HG03064 (cell line): ENCODE measurements around the gene HMCN1.

Experiments
- ATAC-seq: cut with Tn5 transposase; IDR thresholded peaks from one replicate; pipeline ENCODE4 v1.9.1; 2021; ENCODE audit warnings: low read depth; ENCODE audit not compliant: unreplicated experiment

Gene HMCN1

DNA sequence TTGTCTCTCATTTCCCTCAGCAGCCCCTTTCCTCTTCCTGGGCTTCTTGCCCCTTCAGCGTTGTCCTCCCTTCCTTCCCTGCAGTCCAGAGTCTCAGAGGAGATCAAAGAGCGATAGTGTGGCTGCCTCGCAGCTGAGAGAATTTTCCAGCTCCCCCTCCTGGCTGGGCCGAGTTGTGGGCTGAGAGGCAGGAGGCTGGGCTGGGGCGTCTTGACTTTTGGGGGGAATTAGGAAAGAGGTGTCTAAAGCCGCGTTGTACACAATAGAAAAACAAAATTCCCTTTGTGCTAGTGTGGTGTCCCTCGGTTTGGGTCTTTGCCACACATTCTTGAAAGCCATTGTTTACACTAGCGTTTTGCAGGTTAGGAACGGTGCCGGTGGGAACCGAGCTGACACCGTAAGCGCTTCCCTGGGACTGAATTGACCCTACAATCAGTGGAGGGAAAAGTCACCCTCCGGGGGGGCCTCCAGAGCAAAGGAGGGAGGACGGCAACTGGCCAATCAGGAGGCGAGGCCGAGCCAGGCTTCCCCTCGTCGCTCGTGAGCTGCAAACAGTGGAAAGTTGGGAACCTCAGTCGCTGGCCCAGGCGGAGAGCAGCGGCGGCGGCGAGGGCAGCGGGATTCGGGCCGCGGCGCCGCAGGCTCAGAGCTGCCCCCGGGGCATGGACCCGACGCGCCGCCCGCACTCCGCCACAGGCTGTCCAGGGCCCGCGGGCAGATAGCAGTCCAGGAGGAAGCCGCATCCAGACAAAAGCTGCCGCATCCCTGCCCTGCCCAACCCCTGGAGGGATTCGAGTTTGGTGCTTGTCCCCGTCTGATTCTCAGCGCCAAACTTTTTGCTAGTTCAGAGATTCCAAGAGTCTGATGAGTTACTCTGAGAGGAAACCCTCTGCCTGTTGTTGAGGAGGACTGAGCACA is at the start of gene HMCN1:
TSS of gene HMCN1 (plus strand) at position 574 of the 918 bp plus-strand sequence. CDS start 389 bp downstream, outside the sequence.
- ATAC-seq = no peak

DNA sequence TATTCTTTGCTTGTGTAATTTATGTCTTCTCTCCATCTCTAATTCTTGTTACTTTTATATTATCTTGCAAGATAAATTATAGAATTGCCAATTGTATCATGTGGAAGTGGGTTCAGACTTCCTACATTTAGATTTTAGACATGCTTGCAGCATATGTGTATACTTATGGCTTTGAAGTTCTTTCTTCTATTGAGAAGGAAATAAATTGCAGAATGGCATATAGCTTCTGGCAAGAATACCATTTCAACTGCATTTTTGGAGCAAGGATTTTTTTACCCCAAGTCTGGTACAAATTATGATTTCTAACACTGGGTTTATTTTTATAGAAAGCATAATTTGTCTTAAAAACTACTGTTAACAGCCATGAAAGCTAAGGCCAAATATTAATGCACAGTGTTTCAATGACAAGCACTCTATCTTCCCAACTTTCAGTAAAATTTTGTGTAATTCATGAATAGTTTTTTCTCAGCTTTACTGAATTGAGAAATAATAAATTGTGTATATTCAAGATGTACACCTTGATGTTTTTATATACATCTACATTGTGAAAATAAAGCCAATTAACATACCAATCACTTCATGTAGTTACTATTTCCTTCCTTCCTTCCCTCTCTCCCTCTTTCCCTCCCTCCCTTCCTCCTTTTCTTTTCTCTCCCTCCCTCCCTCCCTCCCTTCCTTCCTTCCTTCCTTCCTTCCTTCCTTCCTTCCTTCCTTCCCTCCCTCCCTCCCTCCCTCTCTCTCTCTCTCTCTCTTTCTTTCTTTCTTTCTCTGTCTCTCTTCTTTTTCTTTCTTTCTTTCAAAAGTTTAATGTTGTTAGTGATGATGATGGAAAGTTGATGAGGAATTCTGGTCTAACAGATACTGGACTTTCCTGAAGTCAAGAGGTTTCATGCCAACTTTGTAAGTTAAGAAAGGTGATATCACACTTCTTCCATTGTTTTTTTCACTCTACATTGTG is 47.1 kb upstream of the HMCN1 start:
- ATAC-seq = no peak

DNA sequence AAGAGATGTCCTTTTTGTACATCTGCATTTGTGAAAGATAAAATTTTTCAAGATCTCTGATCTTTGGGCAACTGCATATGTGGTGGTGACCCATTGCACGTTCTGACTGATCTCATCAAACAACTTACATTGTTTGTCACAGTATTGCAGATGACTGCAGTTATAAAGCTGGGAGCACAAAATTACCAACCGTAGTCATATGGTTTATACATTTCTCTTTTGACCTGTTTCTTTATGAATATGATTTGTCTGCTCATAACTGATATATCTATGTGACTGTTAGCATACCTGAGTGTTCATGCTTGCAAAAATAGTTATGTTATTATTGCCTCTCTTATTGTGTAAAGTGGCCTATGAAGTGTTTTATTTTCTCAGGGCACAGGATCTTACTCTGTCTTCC is 43.7 kb upstream of the HMCN1 start:
- no peak for ATAC-seq

DNA sequence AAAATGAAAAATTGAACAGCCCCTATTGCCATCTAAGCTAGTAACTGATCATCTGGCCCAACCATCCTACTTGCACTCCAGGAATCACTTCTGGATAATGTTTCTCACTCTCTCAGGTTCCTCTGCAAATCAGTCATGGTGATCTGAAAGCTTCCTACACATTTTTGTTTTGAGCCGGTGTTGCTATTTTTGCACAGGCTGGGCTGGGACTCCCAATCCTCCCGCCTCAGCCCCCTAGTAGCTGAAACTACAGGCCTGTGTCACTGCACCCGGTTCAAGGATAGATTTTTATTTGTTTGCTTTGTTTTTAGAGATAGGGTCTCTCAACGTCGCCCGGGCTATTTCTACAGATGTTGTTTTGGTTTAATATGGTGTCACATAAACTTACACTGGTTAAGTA is 40.5 kb upstream of the HMCN1 start:
- no peak for ATAC-seq

DNA sequence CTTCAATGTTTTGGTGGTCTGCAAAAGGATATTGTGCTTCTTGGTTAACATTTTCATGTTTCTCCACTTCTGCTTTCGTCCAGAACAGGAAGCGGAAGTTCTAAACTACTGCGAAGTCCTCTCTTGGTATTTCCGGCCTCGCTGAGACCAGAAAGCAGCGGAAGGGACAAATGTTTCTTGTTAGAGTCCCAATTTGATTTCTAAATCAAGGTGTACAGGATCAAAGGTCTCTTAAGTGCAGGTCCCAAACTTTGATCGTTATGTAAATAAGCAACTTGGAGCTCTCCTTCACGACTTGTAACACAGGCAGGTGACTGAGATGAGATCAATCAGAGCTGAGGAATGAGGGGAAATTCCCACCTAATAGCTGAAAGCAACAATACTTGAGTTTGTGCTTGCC is 40.1 kb upstream of the HMCN1 start:
- peak; percentile 84 for ATAC-seq

DNA sequence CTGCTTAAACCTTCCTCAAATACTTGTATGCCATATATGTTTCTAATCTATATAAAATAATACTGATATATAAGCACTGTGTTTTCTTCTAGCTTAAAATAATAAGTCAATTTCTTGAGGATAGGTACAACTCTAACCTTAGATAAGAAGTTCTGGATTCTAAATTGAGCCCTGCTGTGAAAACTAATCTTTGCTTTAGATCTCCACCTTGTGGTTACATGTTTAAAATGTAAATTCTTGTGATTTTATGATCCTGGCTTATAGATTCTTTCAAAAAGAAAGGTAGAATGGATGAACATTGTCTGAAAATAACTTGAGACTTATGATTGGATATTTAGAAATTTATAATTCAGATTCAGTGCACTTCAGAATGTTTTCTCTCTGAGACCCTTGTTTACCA is 38.9 kb upstream of the HMCN1 start:
- no peak for ATAC-seq

DNA sequence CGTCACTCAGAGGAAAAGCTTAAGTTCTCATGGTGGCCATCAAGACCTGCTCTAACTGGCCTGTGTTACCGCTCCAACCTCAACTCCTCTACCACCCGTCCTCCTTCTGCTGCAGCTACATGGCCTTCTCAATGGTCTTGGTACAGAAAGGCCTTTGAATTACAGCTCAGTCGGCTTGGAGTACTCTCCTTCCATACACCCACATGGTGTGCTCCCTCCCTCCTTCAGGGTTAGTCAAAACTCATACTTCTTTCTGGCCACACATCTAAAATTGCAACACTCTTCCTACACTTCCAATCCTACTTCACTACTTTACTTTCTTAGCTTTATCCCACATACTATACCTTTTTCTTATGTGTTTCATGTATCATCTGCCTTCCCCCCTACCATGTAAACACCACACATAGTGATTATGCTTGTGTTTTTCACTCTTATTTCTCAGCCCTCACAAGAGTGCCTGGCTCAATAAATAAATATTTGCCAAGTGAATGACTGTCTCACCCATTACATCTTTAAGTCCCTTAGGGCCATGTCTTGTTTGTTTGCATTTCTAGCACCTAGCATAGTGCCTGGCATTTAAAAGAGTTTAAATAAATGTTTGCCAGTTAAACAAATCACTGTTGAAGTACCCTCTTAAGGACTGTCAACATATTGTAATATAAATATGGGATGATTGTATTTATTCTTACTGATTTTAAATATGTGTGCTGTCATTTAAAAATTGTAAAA is 37.6 kb upstream of the HMCN1 start:
- ATAC-seq = no peak

DNA sequence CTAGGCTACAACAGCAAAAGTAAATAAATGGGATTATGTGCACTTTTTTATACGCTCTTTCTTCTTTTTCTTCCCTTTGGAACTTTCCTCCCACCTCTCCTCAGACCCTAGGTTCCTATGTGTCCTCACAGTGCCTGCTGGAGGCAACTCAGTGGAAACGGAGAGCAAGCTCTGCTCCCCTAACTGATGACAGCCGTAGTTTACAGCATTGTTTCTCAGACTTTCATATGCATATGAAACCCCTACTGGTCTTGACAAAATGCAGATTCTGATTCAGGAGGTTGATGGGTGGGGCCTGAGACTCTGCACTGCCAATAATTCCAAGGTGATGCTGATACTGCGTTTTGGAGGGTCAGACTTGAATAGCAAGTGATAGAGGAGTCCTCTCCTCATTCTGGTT is 34.3 kb upstream of the HMCN1 start:
- no peak for ATAC-seq

DNA sequence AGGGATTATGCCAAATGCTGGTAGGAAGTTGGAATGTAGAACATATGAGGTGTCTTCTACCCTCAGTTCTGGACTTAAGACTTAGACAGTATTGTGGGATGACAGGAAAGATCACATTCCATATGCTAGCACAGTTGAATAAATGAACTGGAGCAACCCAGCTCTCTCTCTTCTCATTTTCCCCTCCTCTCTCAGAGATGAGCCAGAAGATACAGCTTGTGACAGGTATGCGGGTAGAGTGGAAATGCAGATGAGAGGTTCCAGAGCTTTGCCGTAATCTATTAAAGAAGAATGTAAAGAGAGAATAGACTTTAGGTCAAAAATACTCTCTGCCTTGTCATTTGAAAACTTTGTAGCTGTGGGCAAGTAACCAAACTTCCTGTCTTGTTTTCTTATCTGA is 32.5 kb upstream of the HMCN1 start:
- no peak for ATAC-seq

DNA sequence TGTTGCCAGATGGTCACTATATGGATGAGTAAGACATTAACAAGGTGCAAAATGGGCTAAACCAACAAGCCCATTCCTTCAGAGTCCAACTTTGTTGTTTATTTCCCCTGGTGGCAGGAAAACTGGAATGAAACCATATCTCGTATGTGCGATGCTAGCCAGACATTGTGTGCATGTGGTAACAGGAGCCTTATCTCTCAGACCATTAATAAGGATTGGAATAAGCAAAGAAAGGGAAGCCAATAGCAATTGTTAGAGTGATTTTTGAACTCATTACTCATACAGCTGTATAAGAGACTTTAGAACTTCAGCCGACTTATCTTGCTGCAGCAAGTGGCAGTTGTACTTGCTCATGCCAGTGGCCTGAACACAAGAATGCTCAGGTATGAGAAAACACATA is 30.0 kb upstream of the HMCN1 start:
- no peak for ATAC-seq

DNA sequence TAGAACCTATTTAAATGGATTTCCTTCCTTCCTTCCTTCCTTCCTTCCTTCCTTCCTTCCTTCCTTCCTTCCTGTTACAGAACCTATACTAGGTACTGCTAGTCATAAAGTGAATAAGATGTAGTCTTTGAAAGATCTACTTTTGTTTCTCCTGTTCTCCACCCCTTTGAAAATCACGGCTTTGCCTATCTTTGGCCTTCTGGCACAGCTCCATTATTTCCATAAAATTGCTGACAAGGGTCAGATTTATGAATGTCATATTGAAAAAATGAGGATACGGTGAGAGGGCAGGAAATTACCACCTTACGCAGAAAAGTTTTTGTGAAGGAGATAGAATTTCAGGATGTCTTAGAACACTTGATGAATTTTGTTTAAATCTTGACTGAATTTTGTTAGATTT is 18.1 kb upstream of the HMCN1 start:
- no peak for ATAC-seq

DNA sequence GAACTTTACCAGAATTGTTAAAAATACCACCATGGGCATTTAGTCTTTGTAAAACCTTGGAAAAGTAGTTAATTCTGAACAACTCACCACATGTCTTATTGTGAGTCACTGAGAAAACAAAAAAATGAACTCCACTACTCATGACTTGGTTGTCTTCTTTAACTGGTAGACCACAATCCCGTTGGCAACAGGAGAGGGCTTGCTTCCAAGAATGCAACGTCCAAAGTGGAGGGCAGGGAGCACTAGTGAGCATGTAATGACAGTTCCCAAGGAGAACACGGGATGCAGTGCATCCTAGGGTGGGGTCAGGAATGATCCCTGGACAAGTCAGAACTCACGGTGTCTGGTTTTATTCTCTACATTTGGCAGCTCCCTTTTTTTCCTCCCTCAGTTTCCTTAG is 15.2 kb upstream of the HMCN1 start:
- ATAC-seq = no peak

DNA sequence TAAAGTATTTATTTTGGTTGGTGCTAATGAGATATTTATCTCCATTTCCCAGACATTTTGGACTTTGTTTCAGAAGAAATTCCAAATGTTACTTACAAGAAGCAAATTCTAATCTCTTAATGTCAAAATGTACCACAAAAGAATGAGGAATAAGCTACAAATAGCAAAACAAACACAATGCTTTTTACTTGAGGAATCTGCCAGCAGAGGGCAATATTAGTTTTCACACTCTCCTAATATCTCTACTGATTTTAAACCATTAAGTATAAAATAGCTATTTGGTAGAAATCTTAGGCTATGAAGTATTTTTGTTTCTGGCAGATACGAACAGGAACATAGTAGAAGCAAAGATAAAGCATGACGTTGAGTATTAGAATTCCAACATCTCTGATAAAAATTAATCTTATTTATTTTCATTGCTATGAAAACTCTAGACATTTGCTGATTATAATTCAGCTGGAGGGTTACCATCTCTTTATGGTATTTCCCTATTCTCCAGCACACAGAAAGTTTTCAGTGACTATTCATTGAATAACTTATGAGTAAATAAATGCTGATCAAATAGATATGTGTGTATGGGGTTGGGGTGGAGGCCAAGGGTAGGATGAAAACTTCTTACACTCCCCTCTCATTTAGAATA is 13.4 kb upstream of the HMCN1 start:
- no peak for ATAC-seq

DNA sequence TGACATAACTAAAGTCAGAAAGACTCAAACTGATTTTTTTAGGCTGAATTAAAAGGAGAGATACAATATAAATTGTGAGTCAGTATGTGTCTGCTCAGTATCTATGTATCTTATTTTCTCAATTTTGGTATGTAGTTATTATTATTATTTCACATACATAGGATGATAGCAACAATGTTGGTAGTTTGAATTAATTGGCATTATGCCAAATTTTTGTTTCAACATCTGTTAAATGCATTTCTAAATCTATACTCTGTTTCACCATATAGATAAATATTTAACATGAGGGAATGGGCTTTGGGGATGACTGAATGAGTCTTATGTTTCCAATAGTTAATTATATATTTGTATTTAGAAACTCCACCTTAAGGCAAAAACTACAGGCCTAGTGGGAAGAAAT is 12.6 kb upstream of the HMCN1 start:
- no peak for ATAC-seq

DNA sequence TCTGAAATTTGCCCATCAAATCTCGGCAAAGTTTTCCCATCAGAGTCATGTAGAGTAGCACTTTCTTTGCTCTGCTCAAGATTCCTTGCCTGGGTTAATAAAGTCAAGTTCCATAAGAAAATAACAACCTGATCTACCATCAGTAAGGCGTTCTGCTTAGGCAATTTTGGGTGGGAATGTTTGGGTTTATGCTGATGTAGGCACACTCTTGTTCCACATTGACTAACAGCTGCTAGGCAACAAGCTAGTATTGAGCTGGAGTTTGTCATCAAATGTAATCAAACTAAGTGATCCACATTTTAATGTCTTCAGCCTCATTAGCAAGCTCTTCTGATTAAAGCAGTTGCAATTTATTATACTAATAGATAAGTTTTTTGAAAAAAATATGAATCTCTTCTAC is 12.1 kb upstream of the HMCN1 start:
- ATAC-seq = no peak

DNA sequence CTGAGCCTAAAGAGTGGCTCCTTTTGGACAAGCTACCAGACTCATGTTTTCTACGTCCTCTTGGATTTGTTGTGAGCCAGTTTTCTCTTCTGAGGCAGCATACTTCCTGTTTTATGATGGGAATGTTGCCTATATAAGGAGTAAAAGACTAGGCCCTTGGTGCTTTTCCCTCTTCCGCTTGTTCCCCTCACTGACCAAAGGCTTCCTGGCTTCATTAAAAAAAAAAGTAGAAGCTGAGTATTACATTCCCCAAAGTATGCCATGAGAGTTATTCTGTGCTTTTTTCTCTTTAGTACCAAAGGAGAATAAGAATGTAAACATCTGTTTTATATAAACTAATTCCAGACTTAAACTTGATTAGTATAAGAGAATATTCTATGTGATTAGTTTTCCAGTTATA is 6.5 kb upstream of the HMCN1 start:
- ATAC-seq = no peak

DNA sequence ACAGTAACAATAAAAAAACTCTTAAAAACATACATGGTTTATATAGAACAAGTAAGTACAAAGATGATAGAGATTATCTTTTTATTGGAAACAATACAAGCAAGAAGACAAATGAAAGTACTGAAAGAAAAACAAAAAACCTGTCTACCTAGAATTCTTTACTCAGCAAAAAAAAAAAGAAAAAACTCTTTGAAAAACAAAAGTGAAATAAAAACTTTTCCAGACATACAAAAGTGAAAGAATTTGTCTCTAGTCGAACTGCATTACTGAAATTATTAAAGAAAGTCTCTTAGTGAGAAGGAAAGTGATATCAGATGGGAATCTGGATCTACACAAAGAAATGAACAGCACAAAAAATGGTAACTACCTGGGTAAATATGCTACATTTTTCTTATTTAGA is 2.7 kb upstream of the HMCN1 start:
- ATAC-seq = no peak

DNA sequence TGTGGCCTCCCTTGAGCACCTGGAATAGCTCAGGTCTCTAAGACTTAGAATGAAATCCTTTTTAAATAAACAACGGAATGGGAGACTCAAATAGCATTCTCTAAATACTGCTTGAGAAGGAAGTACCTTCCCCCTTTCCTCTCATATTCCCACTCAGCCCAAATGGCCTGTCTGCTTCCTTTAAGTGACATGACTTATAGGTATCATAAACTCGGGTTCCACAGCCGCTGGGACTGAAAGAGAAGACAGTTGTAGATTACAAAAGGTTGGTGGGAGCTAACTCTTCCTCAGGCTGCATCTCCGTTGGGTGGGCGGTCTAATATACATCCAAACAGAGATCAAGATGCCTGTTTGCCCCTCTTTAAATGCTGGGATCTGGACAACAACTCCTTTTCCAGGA is 1.2 kb upstream of the HMCN1 start:
- ATAC-seq = no peak

DNA sequence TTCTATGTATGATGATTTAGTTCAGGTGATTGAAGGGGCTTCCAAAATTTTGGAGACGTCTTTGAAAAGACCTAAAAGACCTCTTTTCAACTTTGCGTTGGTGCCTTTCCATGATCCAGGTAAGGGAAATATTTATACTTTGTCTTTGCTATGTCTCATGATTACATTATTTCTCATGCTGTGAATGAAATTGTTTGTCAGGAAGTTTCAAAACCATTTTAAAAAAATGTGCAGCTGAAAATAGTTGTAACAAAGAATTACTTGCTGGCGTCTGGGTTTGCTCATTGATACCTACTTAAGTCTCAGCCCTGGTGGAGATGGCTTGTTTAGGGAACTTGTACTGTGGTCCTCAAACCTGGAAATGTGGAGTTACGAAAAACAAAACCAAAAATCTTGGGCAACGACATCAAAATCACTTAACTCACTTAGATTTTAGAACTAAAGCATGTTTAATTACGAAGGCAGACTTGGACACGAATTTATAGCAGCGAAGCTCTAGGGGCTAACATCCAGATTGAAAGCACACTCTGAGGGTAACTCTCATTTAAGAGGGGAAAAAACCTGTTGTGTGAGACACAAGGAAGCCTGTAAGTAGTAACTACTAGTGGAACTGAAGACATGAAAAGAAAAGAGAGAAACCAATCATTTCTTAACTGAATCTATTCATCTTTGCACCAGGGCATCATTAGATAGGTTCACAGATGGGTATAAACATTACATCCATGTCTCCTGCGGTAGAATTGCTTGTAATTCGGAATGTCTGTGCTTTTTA is 924 bp downstream of the HMCN1 start:
- ATAC-seq = no peak

DNA sequence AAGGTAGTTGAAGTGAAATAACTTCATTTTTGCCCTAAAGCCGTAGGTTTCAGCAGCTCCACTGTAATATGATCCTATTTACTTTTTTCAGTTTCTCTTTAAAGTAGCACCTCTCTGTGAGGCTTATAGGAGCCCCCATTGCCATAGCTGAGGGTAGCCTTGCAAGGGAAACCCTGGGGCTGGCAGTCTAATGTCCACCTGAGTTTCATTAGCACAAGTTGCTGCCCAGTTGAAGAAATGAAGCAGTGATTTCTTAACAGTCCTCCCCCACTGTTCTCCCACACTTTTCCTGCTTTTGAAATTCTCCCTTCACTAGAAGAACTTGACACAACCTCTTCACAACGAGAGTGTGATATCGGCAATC is 1.5 kb downstream of the HMCN1 start:
- ATAC-seq = no peak
